Measurements from ENCODE around the gene UBL4A.

DNA sequence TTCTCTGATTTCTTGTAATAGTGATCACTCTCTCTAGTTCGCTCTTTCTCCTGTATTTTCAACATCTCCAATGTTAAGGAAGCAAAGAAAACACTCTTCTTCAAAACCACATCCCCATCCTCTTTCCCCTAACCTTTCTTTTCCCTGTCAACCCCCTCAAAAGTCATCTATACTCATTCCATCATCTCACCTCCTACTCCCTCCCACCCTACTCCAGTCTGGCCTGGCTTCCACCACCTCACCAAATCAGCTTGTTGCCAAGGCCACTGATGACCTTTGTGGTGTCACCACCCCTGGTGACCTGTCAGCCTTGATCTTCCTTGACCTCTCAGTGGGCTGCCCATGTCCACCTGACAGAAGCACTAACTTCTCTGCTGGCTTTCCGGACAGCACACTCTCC is 27.3 kb upstream of the UBL4A start:
- TF ChIP-seq CEBPB (IDR thresholded peaks at IDR 0.05) (no peak), MAFK (IDR thresholded peaks at IDR 0.05; ENCODE audit: partially characterized antibody) (no peak), CBX8 (IDR thresholded peaks at IDR 0.05) (no peak)
- TF ChIP-seq, protein P1, sequence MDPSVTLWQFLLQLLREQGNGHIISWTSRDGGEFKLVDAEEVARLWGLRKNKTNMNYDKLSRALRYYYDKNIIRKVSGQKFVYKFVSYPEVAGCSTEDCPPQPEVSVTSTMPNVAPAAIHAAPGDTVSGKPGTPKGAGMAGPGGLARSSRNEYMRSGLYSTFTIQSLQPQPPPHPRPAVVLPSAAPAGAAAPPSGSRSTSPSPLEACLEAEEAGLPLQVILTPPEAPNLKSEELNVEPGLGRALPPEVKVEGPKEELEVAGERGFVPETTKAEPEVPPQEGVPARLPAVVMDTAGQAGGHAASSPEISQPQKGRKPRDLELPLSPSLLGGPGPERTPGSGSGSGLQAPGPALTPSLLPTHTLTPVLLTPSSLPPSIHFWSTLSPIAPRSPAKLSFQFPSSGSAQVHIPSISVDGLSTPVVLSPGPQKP (IDR thresholded peaks at IDR 0.05; ENCODE audit: low read depth, low read length), result no peak
- TF ChIP-seq, protein P2, sequence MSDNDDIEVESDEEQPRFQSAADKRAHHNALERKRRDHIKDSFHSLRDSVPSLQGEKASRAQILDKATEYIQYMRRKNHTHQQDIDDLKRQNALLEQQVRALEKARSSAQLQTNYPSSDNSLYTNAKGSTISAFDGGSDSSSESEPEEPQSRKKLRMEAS (IDR thresholded peaks at IDR 0.05), result no peak
- TF ChIP-seq, protein P3, sequence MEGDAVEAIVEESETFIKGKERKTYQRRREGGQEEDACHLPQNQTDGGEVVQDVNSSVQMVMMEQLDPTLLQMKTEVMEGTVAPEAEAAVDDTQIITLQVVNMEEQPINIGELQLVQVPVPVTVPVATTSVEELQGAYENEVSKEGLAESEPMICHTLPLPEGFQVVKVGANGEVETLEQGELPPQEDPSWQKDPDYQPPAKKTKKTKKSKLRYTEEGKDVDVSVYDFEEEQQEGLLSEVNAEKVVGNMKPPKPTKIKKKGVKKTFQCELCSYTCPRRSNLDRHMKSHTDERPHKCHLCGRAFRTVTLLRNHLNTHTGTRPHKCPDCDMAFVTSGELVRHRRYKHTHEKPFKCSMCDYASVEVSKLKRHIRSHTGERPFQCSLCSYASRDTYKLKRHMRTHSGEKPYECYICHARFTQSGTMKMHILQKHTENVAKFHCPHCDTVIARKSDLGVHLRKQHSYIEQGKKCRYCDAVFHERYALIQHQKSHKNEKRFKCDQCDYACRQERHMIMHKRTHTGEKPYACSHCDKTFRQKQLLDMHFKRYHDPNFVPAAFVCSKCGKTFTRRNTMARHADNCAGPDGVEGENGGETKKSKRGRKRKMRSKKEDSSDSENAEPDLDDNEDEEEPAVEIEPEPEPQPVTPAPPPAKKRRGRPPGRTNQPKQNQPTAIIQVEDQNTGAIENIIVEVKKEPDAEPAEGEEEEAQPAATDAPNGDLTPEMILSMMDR (IDR thresholded peaks at IDR 0.05), result no peak

Measured in A549 (cell line).